CD4-positive, alpha-beta T cell (primary cell): ENCODE measurements around the gene BMPR1A. TPM values are rescaled to one million over a fixed set of nuclear protein-coding genes. Genes with fewer than 3 reads are reported as not detected.

Source experiments
- ATAC-seq: fragments of 200-7000 bp; cut with Tn5 transposase; one replicate; pipeline ENCODE4 v1.10.0; 2022; ENCODE audit warnings: mild to moderate bottlenecking; ENCODE audit not compliant: poor library complexity
- CTCF ChIA-PET: fragments of 350-600 bp; sonication (Branson Sonifier 250); formaldehyde crosslinking; loops from one replicate; lab custom pipeline; 2021; ENCODE audit warnings: antibody characterized with exemption, inconsistent platforms; lab: Charles Lee
- POLR2A ChIA-PET: fragments of 350-600 bp; sonication (Branson Sonifier 250); formaldehyde crosslinking; loops from one replicate; lab custom pipeline; 2021; ENCODE audit warnings: antibody characterized with exemption, inconsistent platforms; lab: Charles Lee
- DNase-seq, 14 experiments: peaks; one replicate each; pipeline ENCODE4 v3.0.0-alpha.2; 2013 to 2020; ENCODE audit warnings: mixed read lengths in 2 of 14
- H3K27ac ChIP-seq, 2 donors: one replicate each; pipeline versions ENCODE4 v1.5.1 to v1.7.0; 2013; ENCODE audit warnings: low read length in 2 of 2, low read depth in 1 of 2, mild to moderate bottlenecking in 1 of 2
- H3K27me3 ChIP-seq, 2 experiments: 1 replicate in 1 of 2; 2 replicates in 1 of 2; pipeline versions ENCODE4 v1.6.1 to v1.7.0; 2013; ENCODE audit warnings: low read length in 2 of 2, control low read depth in 1 of 2, mild to moderate bottlenecking in 1 of 2, moderate library complexity in 1 of 2; ENCODE audit not compliant: insufficient read depth in 2 of 2, control insufficient read depth in 1 of 2
- H3K36me3 ChIP-seq: one replicate; pipeline ENCODE4 v1.6.1; 2013; ENCODE audit warnings: low read length, control low read depth; ENCODE audit not compliant: insufficient read depth
- H3K4me1 ChIP-seq: one replicate; pipeline ENCODE4 v1.6.1; 2013; ENCODE audit warnings: low read length, control low read depth; ENCODE audit not compliant: insufficient read depth
- H3K4me3 ChIP-seq: one replicate; pipeline ENCODE4 v1.5.1; 2013; ENCODE audit warnings: mild to moderate bottlenecking, low read length, moderate library complexity
- H3K9me3 ChIP-seq, 2 experiments: 1 replicate in 1 of 2; 2 replicates in 1 of 2; pipeline versions ENCODE4 v1.6.1 to v1.7.0; 2013; ENCODE audit warnings: low read length in 2 of 2, mild to moderate bottlenecking in 2 of 2, control low read depth in 1 of 2, moderate library complexity in 1 of 2; ENCODE audit not compliant: control insufficient read depth in 1 of 2, insufficient read depth in 1 of 2
- H3K27ac Mint-ChIP-seq: one replicate; pipeline ENCODE4 v1.8.0; 2020; ENCODE audit warnings: mixed read lengths
- H3K27me3 Mint-ChIP-seq: one replicate; pipeline ENCODE4 v1.8.0; 2021; ENCODE audit warnings: mixed read lengths
- H3K36me3 Mint-ChIP-seq: one replicate; pipeline ENCODE4 v1.8.0; 2021; ENCODE audit warnings: low read depth, mixed read lengths
- H3K4me1 Mint-ChIP-seq: one replicate; pipeline ENCODE4 v1.8.0; 2021; ENCODE audit warnings: low read depth, mixed read lengths
- H3K4me3 Mint-ChIP-seq: one replicate; pipeline ENCODE4 v1.8.0; 2020; ENCODE audit warnings: mild to moderate bottlenecking, mixed read lengths
- H3K9me3 Mint-ChIP-seq: one replicate; pipeline ENCODE4 v1.8.0; 2020; ENCODE audit warnings: mixed read lengths
- intact Hi-C, 2 experiments: fragments of 100-400 bp; cut with DNase I in 1 of 2; cut with micrococcal nuclease in 1 of 2; formaldehyde crosslinking; loops; one replicate each; pipeline versions ENCODE4 v1.15.1 to v1.9.0; 2023 to 2025; cut with DNase I, micrococcal nuclease
- total RNA-seq, 174 experiments: library from RNA in 2 of 174; stranded (reverse) in 2 of 174; gene quantifications; one replicate each; pipeline ENCODE4 v1.2.3 and lab custom pipeline; 2021 to 2026
- TF ChIP-seq, protein P1 (sequence below): fragments of 200-600 bp; IDR thresholded peaks from one replicate; pipeline ENCODE4 v1.8.0; 2022; ENCODE audit warnings: antibody characterized with exemption, mild to moderate bottlenecking

Gene BMPR1A
- total RNA-seq, 2 experiments from 2014 or later = 1.9 to 2.6 TPM

DNA sequence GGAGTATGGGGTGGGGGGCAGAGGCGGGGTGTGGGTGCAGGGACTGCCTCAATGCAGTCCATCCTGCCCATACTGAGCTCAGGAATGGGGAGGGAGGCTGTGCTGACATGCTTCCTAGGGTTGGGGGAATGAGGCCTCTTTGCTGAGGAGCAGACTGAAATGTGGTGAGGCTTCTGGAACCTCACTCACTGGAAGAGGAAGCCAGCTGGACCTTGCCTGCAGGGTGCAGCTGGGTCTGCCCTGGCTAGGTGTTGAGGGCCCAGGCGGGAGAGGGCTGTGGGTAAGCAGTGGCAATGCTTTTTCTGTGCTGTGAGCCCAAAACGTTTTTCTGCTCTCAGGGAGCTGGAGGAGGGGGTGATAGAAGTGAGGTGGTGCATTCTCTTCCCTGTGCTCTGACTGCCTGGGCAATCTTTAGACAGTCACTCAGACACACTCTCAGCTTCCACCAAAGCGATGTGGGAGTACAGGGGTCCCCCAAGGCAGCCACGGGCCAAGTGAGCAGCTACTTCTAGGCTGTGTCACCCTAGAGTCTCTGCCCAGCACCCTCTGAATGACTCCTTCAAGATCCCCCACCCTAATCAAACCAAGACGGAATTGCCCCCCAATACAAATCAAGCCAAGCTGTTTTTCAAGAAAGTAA lies 41.1 kb upstream of the BMPR1A start:
- no peak overlapping the region for H3K4me3 ChIP-seq
- no peak overlapping the region for H3K27ac Mint-ChIP-seq
- ChIA-PET POLR2A (no interaction called here), CTCF (no interaction called here)
- H3K27me3 Mint-ChIP-seq = peaks cover under 1% of the 10 kb centered on the region
- H3K36me3 ChIP-seq = no peaks in the 10 kb centered on the region
- peaks cover 17% of the 10 kb centered on the region for H3K4me1 ChIP-seq
- TF ChIP-seq, protein P1, sequence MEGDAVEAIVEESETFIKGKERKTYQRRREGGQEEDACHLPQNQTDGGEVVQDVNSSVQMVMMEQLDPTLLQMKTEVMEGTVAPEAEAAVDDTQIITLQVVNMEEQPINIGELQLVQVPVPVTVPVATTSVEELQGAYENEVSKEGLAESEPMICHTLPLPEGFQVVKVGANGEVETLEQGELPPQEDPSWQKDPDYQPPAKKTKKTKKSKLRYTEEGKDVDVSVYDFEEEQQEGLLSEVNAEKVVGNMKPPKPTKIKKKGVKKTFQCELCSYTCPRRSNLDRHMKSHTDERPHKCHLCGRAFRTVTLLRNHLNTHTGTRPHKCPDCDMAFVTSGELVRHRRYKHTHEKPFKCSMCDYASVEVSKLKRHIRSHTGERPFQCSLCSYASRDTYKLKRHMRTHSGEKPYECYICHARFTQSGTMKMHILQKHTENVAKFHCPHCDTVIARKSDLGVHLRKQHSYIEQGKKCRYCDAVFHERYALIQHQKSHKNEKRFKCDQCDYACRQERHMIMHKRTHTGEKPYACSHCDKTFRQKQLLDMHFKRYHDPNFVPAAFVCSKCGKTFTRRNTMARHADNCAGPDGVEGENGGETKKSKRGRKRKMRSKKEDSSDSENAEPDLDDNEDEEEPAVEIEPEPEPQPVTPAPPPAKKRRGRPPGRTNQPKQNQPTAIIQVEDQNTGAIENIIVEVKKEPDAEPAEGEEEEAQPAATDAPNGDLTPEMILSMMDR = no peak
- no peak overlapping the region for H3K4me3 Mint-ChIP-seq
- no peaks in the 10 kb centered on the region for H3K9me3 Mint-ChIP-seq
- peaks cover 0 to 4% of the 10 kb centered on the region in 2 experiments for H3K9me3 ChIP-seq
- intact Hi-C loops = no loop called here
- no peaks in the 10 kb centered on the region for H3K27me3 ChIP-seq
- H3K4me1 Mint-ChIP-seq = peaks cover 20% of the 10 kb centered on the region
- H3K27ac ChIP-seq = no peak overlapping the region
- ATAC-seq (no peak), DNase-seq (no peak)
- peaks cover 6% of the 10 kb centered on the region for H3K36me3 Mint-ChIP-seq

DNA sequence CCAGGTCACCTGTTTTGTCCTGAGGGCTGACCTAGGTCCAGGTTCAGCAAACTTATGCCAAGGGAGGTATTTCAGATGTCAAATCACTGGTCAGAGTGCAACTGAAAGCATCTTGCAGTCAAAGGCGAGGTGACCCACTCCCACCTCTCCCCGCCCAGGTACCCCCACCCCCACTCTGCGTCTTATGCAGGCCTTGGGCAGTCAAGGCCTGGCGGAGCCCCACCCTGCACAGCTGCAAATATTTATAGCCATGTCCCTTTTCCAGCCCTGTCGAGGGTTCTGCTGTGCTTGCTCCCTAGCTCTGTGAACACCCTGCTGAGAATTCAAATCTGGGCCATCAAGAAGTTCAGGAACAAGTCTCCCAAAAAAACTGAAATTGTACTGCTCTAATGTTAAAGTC lies 40.6 kb upstream of the BMPR1A start:
- Histone ChIP-seq H3K27ac (no peak overlapping the region), H3K27me3 (no peaks in the 10 kb centered on the region), H3K4me1 (peaks cover 11% of the 10 kb centered on the region), H3K9me3 (no peaks in the 10 kb centered on the region), H3K4me3 (no peak overlapping the region), H3K36me3 (no peaks in the 10 kb centered on the region)
- no peak for DNase-seq
- TF ChIP-seq, protein P1 = no peak
- intact Hi-C loops = no loop called here
- Mint-ChIP-seq H3K36me3 (peaks cover 2% of the 10 kb centered on the region), H3K27me3 (peaks cover 5% of the 10 kb centered on the region), H3K4me3 (no peak overlapping the region), H3K9me3 (no peaks in the 10 kb centered on the region), H3K27ac (no peak overlapping the region), H3K4me1 (peaks cover 16% of the 10 kb centered on the region)
- CTCF ChIA-PET = no interaction called here
- ATAC-seq = no peak
- POLR2A ChIA-PET = no interaction called here

DNA sequence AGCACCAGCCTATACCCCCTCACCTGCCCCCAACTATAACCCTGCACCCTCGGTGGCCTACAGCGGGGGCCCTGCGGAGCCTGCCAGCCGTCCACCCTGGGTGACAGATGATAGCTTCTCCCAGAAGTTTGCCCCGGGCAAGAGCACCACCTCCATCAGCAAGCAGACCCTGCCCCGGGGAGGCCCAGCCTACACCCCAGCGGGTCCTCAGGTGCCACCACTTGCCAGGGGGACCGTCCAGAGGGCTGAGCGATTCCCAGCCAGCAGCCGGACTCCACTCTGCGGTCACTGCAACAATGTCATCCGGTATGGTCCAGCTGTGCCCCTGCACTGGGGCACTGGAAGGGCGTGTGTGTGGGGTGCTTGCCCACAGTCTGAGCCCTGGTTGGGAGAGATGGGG lies 40.0 kb upstream of the BMPR1A start:
- H3K4me1 Mint-ChIP-seq = peaks cover 13% of the 10 kb centered on the region
- DNase-seq (no peak), ATAC-seq (no peak)
- Histone ChIP-seq H3K4me1 (peaks cover 9% of the 10 kb centered on the region), H3K9me3 (no peaks in the 10 kb centered on the region), H3K36me3 (no peaks in the 10 kb centered on the region), H3K27ac (no peak overlapping the region), H3K27me3 (no peaks in the 10 kb centered on the region), H3K4me3 (no peak overlapping the region)
- no peak overlapping the region for H3K4me3 Mint-ChIP-seq
- CTCF ChIA-PET = no interaction called here
- intact Hi-C loops = no loop called here
- no peak overlapping the region for H3K27ac Mint-ChIP-seq
- POLR2A ChIA-PET = no interaction called here
- peaks cover 5% of the 10 kb centered on the region for H3K27me3 Mint-ChIP-seq
- TF ChIP-seq, protein P1 = no peak
- H3K9me3 Mint-ChIP-seq = no peaks in the 10 kb centered on the region
- H3K36me3 Mint-ChIP-seq = no peaks in the 10 kb centered on the region
